ENCODE measurements around the gene RUNX1.

Gene RUNX1

GRCh38 chr21:34799092-34799491 is 250.0 kb downstream of the RUNX1 start:
- no peak for DNase-seq

- DNase-seq: no peak
Measured at GRCh38 chr21:34797921-34798535, 251.1 kb downstream of the RUNX1 start.

- DNase-seq: no peak
Measured at GRCh38 chr21:34797201-34797525, 251.9 kb downstream of the RUNX1 start.

GRCh38 chr21:34796518-34797200 is 252.4 kb downstream of the RUNX1 start:
- no peak for DNase-seq

GRCh38 chr21:34795548-34796180 is 253.4 kb downstream of the RUNX1 start:
- DNase-seq: no peak

GRCh38 chr21:34795175-34795547 is 253.9 kb downstream of the RUNX1 start:
- DNase-seq: no peak

- DNase-seq: no peak
Measured at GRCh38 chr21:34794686-34795085, 254.4 kb downstream of the RUNX1 start.

- DNase-seq: no peak
Measured at GRCh38 chr21:34793471-34793870, 255.6 kb downstream of the RUNX1 start.

GRCh38 chr21:34792504-34793089 is 256.5 kb downstream of the RUNX1 start:
- no peak for DNase-seq

- DNase-seq: no peak
Measured at GRCh38 chr21:34791776-34792503, 257.2 kb downstream of the RUNX1 start.

GRCh38 chr21:34790834-34791233 is 258.3 kb downstream of the RUNX1 start:
- DNase-seq: no peak

- DNase-seq: no peak
Measured at GRCh38 chr21:34790341-34790740, 258.8 kb downstream of the RUNX1 start.

GRCh38 chr21:34788879-34789278 is 260.2 kb downstream of the RUNX1 start:
- DNase-seq: no peak

GRCh38 chr21:34783815-34784214 is 265.3 kb downstream of the RUNX1 start:
- no peak for DNase-seq

GRCh38 chr21:34782506-34783360 is 266.4 kb downstream of the RUNX1 start:
- no peak for DNase-seq

GRCh38 chr21:34781526-34781925 is 267.6 kb downstream of the RUNX1 start:
- DNase-seq: no peak

GRCh38 chr21:34779860-34780259 is 269.2 kb downstream of the RUNX1 start:
- DNase-seq: no peak

GRCh38 chr21:34775793-34776192 is 273.3 kb downstream of the RUNX1 start:
- DNase-seq: no peak

- no peak for DNase-seq
Measured at GRCh38 chr21:34774750-34775149, 274.4 kb downstream of the RUNX1 start.

GRCh38 chr21:34771512-34772028 is 277.5 kb downstream of the RUNX1 start:
- DNase-seq: no peak

GRCh38 chr21:34770576-34770975 is 278.5 kb downstream of the RUNX1 start:
- DNase-seq: no peak

- no peak for DNase-seq
Measured at GRCh38 chr21:34768326-34768725, 280.8 kb downstream of the RUNX1 start.
